Stimulated activated CD4-positive, alpha-beta T cell treated with anti-CD3 and anti-CD28 coated beads, Interleukin-15, amount 100 ng/mL, for 48 hours (primary cell): Measurements from ENCODE around the gene PABPN1.
A peak's percentile ranks its signal among the peaks of the same experiment; 100 is the strongest.
"Not testable (repeated sequence)": the region's sequence is repeated elsewhere in the genome, so short reads cannot be mapped to it uniquely, and the experiment has no call there.

Source experiments
- DNase-seq, 2 donors: peaks; one replicate each; pipeline ENCODE4 v3.0.0-alpha.2; 2020; ENCODE audit warnings: low read depth in 2 of 2

The PABPN1 gene, protein sequence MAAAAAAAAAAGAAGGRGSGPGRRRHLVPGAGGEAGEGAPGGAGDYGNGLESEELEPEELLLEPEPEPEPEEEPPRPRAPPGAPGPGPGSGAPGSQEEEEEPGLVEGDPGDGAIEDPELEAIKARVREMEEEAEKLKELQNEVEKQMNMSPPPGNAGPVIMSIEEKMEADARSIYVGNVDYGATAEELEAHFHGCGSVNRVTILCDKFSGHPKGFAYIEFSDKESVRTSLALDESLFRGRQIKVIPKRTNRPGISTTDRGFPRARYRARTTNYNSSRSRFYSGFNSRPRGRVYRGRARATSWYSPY

DNA sequence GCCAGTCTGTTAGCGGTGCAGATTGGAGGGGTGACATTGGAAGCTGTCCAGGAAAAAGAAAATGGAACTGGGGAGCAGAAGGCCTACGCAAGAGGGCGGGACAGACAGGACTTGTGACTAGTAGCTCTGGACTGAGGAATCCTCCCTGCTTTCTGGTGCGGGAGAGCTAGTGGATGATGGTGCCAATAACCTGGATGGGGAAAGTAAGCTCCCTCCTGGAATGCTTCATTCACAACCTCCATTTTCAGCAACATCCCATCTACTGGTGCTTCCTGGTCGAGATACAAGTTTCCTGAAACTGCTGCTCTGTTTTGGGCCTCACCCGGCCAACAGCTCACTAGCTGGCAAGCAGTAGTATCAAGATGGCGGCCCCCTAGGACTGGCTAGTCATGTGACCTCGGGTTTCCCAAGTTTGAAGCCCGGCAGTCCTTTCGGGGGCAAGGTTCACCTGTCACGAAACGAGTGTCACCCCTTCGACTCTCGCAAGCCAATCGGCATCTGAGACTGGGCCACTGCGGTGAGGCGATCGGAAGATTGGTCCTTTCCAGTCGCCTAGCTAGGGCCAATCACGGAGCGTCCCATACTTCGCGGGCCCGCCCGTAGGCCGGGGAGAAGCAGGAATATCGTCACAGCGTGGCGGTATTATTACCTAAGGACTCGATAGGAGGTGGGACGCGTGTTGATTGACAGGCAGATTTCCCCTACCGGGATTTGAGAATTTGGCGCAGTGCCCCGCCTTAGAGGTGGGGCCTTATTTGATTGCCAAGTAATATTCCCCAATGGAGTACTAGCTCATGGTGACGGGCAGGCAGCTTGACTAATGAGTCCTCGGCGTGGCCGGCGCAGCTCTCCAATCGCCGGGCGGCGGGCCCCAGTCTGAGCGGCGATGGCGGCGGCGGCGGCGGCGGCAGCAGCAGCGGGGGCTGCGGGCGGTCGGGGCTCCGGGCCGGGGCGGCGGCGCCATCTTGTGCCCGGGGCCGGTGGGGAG is at the start of gene PABPN1:
Gene PABPN1, plus strand, starts transcription at position 874 of the 988 bp plus-strand sequence. Its CDS starts 13 bp downstream, at position 887.
- DNase-seq = peak; percentile 95 to 98

GRCh38 chr14:23275412-23275811 is 45.8 kb upstream of the PABPN1 start:
- DNase-seq = no peak

DNA sequence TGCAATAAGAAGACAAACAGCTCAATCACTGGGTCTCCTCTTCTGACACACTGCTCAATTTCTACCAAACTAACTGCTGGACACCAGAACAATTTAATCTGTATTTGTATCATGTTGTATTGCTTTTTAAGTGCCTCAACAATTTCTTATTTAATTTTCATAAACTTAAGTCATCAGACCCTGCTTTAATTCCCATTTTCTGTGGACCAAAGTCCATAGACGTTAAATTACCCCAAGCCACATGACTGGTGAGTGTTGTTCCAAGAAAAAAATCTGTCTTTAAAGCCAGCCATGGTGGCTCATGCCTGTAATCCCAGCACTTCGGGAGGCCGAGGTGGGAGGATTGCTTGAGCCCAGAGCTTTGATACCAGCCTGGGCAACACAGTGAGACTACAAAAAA is 44.1 kb upstream of the PABPN1 start:
- DNase-seq = no peak

DNA sequence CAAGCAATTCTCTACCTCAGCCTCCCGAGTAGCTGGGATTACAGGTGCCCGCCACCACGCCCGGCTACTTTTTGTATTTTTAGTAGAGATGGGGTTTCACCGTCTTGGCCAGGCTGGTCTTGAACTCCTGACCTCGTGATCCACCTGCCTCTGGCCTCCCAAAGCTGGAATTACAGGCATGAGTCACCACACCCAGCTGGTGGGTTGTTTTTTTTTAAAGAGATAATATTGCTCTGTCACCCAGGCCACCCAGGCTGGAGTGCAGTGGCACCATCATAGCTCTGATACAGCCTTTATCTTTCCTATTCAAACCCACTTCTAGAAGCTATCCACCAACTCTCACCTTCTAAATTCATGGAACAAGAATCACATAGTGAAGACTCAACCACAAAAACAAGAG is 43.3 kb upstream of the PABPN1 start:
- DNase-seq = not testable (repeated sequence)

DNA sequence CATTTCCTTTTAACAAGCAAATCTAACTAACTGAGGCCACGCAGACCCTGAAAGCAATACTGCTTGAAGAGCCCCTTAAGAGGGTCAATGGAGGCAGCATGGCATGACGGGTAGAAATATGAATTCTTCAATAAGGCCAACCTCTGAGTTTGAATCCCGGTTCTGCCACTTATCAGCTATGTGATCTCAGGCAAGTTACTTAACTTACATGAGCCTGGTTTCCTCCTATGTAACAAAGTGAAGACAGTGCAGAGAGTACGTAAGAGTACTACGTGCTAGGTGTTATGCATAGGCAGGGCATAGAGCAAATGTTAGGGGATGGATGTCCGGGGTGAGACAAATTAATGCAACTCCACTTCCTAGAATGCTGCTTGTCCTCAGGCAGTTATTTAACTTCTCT is 40.0 kb upstream of the PABPN1 start:
- no peak for DNase-seq

- no peak for DNase-seq
Observed at GRCh38 chr14:23284654-23285529, 36.4 kb upstream of the PABPN1 start.

- no peak for DNase-seq
Observed at GRCh38 chr14:23285530-23286019, 35.7 kb upstream of the PABPN1 start.

GRCh38 chr14:23286020-23286901 is 35.0 kb upstream of the PABPN1 start, which contains the start of gene HOMEZ:
HOMEZ (minus strand) TSS chr14:23286132; CDS start chr14:23285952, 180 bp downstream.
- DNase-seq = peak; percentile 95 to 98

DNA sequence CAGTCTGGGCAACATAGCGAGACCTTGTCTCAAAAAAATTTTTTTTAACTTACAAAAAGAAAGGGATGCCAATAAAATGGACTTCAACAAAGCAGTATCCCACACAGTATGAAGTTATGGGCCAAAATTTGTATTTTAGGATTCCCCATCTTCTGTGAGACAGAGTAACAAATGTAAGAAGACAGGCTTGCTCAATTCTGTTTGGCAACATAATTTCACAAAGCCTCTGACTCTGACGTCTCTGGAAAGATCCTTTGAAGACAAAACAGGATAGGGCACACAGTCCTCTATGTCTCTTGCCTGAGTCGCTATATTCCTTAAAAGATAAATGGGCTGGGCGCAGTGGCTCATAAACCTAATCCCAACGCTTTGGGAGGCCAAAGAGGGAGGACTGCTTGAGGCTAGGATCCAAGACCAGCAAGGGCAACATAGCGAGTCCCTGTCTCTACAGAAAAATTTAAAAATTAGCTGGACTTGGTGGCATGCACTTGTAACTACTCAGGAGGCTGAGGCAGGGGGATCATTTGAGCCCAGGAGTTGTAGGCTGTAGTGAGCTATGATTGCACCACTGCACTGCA is 34.3 kb upstream of the PABPN1 start:
- no peak for DNase-seq

DNA sequence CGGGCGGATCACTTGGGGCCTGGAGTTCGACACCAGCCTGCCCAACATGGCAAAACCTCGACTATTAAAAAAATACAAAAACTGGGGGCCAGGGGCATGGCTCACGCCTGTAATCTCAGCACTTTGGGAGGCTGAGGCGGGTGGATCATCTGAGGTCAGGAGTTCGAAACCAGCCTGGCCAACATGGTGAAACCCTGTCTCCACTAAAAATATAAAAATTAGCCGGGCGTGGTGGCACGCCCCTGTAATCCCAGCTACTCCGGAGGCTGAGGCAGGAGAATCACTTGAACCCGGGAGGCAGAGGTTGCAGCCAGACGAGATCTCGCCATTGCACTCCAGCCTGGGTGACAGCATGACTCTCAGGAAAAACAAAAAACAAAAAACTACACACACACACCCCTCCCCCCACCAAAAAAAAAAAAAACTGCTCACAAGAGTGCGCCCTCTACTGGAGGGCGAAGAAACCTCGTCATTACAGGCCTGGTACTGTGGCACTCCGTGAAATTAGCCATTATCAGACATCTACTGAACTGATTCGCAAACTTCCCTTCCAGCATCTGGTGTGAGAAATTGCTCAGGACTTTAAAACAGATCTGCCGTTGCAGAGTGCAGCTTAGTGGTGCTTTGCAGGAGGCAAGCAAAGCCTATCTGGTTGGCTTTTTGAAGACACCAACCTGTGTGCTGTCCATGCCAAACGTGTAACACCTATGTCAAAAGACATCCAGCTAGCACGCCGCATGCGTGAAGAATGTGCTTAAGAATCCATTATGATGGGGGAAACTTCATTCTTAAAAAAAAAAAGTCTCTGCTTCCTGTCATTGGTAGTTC is 26.3 kb upstream of the PABPN1 start:
- DNase-seq = peak in 1 of 2 donors; percentile 20

- DNase-seq = no peak
Observed at GRCh38 chr14:23296012-23296777, 25.1 kb upstream of the PABPN1 start.

- DNase-seq = no peak
Observed at GRCh38 chr14:23297096-23297495, 24.2 kb upstream of the PABPN1 start.

GRCh38 chr14:23297611-23298277 is 23.5 kb upstream of the PABPN1 start:
- DNase-seq = no peak

DNA sequence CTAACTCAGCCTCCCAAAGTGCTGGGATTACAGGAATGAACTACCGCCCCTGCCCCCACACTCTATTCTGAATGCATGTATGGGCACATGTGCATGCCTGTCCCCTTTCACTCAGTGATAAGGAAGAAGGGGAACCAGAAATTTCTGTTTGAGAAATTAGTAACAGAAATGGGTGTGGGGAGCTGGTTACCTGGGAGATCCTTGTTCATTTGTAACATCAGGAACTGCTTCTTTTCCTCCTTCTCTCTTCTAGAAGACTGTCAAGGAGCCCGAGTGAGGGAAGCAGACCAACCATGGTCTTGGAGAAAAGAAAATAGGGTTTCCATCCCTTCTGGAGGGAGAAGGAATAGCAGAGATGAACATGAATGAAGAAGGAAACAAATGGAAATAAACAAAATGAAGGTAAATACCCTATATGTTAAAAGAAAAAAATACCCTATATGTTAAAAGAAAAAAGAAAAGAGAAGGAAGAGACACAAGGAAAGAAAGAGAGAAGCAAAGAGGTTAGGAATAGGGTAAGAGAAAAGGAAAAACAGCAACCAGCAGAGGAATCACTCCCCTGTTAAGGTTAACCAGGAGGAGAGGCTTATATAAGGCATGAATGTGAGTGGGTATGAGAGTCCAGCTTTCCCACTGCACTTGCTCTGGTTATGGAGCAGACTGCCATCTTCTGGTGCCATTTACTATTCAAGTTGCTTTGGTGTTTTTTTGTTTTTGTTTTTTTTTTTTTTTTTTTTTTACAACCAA is 21.9 kb upstream of the PABPN1 start:
- no peak for DNase-seq

GRCh38 chr14:23299986-23300686 is 21.1 kb upstream of the PABPN1 start:
- DNase-seq = no peak

GRCh38 chr14:23300687-23301223 is 20.5 kb upstream of the PABPN1 start:
- DNase-seq = no peak
